Thyroid gland (tissue), 4 donors: ENCODE results near the gene HNRNPAB.

ENCODE experiments used
- POLR2A ChIP-seq, 2 donors: fragments of 450-650 bp; IDR thresholded peaks; one replicate each; pipeline ENCODE4 v1.6.1; 2017; ENCODE audit warnings: antibody characterized with exemption in 2 of 2, mild to moderate bottlenecking in 2 of 2, moderate library complexity in 1 of 2
- TF ChIP-seq, protein P1 (sequence below), 6 experiments: fragments of 200-600 bp in 3 of 6; fragments of 450-650 bp in 3 of 6; sonication (generic) in 3 of 6; IDR thresholded peaks; one replicate each; pipeline ENCODE4 v1.5.1; 2016 to 2019; ENCODE audit warnings: antibody characterized with exemption in 6 of 6, mild to moderate bottlenecking in 2 of 6, inconsistent platforms in 1 of 6, moderate library complexity in 1 of 6

DNA sequence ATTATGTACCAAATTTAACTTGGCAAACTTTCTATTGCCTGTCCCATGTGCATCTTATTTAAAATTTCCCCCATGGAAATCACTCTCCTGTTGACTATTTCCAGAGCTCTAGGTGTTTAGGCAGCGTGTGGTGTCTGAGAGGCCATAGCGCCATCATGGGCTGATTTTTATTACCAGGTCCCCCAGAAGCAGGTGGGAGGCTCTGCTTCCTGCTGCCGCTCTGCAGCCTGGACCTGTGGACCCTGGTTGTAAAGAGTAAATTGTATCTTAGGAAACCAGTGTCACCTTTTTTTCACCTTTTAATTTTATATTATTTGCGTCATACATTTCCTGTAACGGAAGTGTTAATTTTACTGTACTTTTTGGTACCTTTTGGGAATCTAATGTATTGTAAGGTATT, 6.4 kb downstream of the HNRNPAB start:
- no peak for TF ChIP-seq POLR2A (IDR thresholded peaks at IDR 0.05)
- TF ChIP-seq, protein P1, sequence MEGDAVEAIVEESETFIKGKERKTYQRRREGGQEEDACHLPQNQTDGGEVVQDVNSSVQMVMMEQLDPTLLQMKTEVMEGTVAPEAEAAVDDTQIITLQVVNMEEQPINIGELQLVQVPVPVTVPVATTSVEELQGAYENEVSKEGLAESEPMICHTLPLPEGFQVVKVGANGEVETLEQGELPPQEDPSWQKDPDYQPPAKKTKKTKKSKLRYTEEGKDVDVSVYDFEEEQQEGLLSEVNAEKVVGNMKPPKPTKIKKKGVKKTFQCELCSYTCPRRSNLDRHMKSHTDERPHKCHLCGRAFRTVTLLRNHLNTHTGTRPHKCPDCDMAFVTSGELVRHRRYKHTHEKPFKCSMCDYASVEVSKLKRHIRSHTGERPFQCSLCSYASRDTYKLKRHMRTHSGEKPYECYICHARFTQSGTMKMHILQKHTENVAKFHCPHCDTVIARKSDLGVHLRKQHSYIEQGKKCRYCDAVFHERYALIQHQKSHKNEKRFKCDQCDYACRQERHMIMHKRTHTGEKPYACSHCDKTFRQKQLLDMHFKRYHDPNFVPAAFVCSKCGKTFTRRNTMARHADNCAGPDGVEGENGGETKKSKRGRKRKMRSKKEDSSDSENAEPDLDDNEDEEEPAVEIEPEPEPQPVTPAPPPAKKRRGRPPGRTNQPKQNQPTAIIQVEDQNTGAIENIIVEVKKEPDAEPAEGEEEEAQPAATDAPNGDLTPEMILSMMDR (IDR thresholded peaks at IDR 0.05): no peak
